IMR-90 (cell line): ENCODE data around the gene CXCL1. TPM values are rescaled to one million over a fixed set of nuclear protein-coding genes. Genes with fewer than 3 reads are reported as not detected.

ENCODE experiments used
- ATAC-seq: fragments of 200-7000 bp; cut with Tn5 transposase; 2 replicates; pipeline ENCODE4 v1.9.1; 2020; ENCODE audit warnings: low read depth, mild to moderate bottlenecking, moderate library complexity
- BruUV-seq: library from RNA; stranded (reverse); fragments of 400-500 nt; replicated peaks from 2 replicates; lab custom pipeline; 2021; lab: Mats Ljungman, UMichigan
- CTCF ChIA-PET: fragments of 300-600 bp; formaldehyde crosslinking; extraction: SDS; loops from one replicate; lab custom pipeline; 2021; ENCODE audit warnings: antibody characterized with exemption; lab: Yijun Ruan, JAX
- POLR2A ChIA-PET: fragments of 300-600 bp; sonication (Branson Sonifier 250); formaldehyde crosslinking; loops from one replicate; lab custom pipeline; 2022; ENCODE audit warnings: antibody characterized with exemption; ENCODE audit not compliant: unreplicated experiment; lab: Charles Lee
- DNase-seq: peaks from one replicate; pipeline ENCODE4 v3.0.0; 2013
- H2AFZ ChIP-seq: replicated peaks from 2 replicates; pipeline ENCODE3; 2013; ENCODE audit warnings: low read length, mild to moderate bottlenecking; ENCODE audit not compliant: poor library complexity
- H2AK5ac ChIP-seq: 2 replicates; pipeline ENCODE4 v1.6.1; 2013; ENCODE audit warnings: low read depth, low read length, inconsistent platforms
- H2AK9ac ChIP-seq: replicated peaks from 2 replicates; pipeline ENCODE3; 2013; ENCODE audit warnings: mild to moderate bottlenecking, low read depth, low read length, moderate library complexity; ENCODE audit not compliant: poor library complexity
- H2BK120ac ChIP-seq: 2 replicates; pipeline ENCODE4 v1.6.1; 2013; ENCODE audit warnings: low read depth, low read length, inconsistent platforms
- H2BK15ac ChIP-seq: 3 replicates; pipeline ENCODE4 v1.6.1; 2013; ENCODE audit warnings: low read depth, low read length, inconsistent platforms
- H2BK20ac ChIP-seq: 2 replicates; pipeline ENCODE4 v1.6.1; 2013; ENCODE audit warnings: low read depth, mild to moderate bottlenecking, inconsistent platforms, low read length, moderate library complexity
- H2BK5ac ChIP-seq: 2 replicates; pipeline ENCODE4 v1.6.1; 2013; ENCODE audit warnings: mild to moderate bottlenecking, low read depth, low read length, inconsistent platforms; ENCODE audit not compliant: poor library complexity, severe bottlenecking
- H3K14ac ChIP-seq: replicated peaks from 2 replicates; pipeline ENCODE4 v1.6.1; 2013; ENCODE audit warnings: low read depth, low read length, inconsistent platforms
- H3K18ac ChIP-seq: 2 replicates; pipeline ENCODE4 v1.6.1; 2013; ENCODE audit warnings: low read depth, low read length, control low read depth
- H3K23ac ChIP-seq: 2 replicates; pipeline ENCODE4 v1.6.1; 2013; ENCODE audit warnings: low read depth, low read length, inconsistent platforms
- H3K27ac ChIP-seq: 2 replicates; pipeline ENCODE4 v1.5.1; 2013; ENCODE audit warnings: mild to moderate bottlenecking, control low read depth, low read length; ENCODE audit not compliant: insufficient read depth
- H3K27me3 ChIP-seq: 2 replicates; pipeline ENCODE4 v1.6.1; 2013; ENCODE audit warnings: low read length; ENCODE audit not compliant: control insufficient read depth, insufficient read depth
- H3K36me3 ChIP-seq: 2 replicates; pipeline ENCODE4 v1.6.1; 2013; ENCODE audit warnings: low read length, mixed read lengths; ENCODE audit not compliant: control insufficient read depth, insufficient read depth
- H3K4ac ChIP-seq: 2 replicates; pipeline ENCODE4 v1.6.1; 2013; ENCODE audit warnings: low read depth, low read length, inconsistent platforms
- H3K4me1 ChIP-seq: 2 replicates; pipeline ENCODE4 v1.6.1; 2013; ENCODE audit warnings: low read length, mixed read lengths; ENCODE audit not compliant: control insufficient read depth, insufficient read depth
- H3K4me2 ChIP-seq: 2 replicates; pipeline ENCODE4 v1.6.1; 2013; ENCODE audit warnings: low read depth, mild to moderate bottlenecking, control low read depth, low read length, moderate library complexity
- H3K4me3 ChIP-seq: 2 replicates; pipeline ENCODE4 v1.5.1; 2013; ENCODE audit warnings: low read depth, mild to moderate bottlenecking, control low read depth, low read length, moderate library complexity; ENCODE audit not compliant: insufficient read depth
- H3K56ac ChIP-seq: 2 replicates; pipeline ENCODE4 v1.6.1; 2013; ENCODE audit warnings: low read length, inconsistent platforms; ENCODE audit not compliant: insufficient read depth; ENCODE audit errors: extremely low read depth
- H3K79me1 ChIP-seq, 2 experiments: 2 replicates each; pipeline ENCODE4 v1.6.1; 2013; ENCODE audit warnings: low read length in 2 of 2, inconsistent platforms in 1 of 2, low read depth in 1 of 2
- H3K9ac ChIP-seq: 2 replicates; pipeline ENCODE4 v1.6.1; 2013; ENCODE audit warnings: low read depth, low read length, control low read depth
- H3K9me1 ChIP-seq: 2 replicates; pipeline ENCODE4 v1.6.1; 2013; ENCODE audit warnings: low read length, inconsistent platforms; ENCODE audit not compliant: insufficient read depth
- H3K9me3 ChIP-seq: 2 replicates; pipeline ENCODE4 v1.6.1; 2013; ENCODE audit warnings: low read length; ENCODE audit not compliant: control insufficient read depth, insufficient read depth
- H4K20me1 ChIP-seq: 2 replicates; pipeline ENCODE4 v1.6.1; 2013; ENCODE audit warnings: low read length, inconsistent platforms; ENCODE audit not compliant: insufficient read depth
- H4K5ac ChIP-seq: 2 replicates; pipeline ENCODE4 v1.6.1; 2013; ENCODE audit warnings: mild to moderate bottlenecking, low read depth, low read length, control low read depth
- H4K8ac ChIP-seq, 2 experiments: 2 replicates each; pipeline ENCODE4 v1.6.1; 2013; ENCODE audit warnings: low read depth in 2 of 2, low read length in 2 of 2, control low read depth in 1 of 2, inconsistent platforms in 1 of 2
- H4K91ac ChIP-seq: 2 replicates; pipeline ENCODE4 v1.6.1; 2013; ENCODE audit warnings: low read depth, low read length, inconsistent platforms; ENCODE audit not compliant: insufficient read depth
- CEBPB ChIP-seq: IDR thresholded peaks from 2 replicates; pipeline ENCODE4 v1.6.1; 2012; ENCODE audit warnings: low read depth, low read length, improper control_type of control experiment
- CHD1 ChIP-seq: IDR thresholded peaks from 2 replicates; pipeline ENCODE4 v1.6.1; 2012; ENCODE audit warnings: low read depth, low read length, improper control_type of control experiment
- MAFK ChIP-seq: IDR thresholded peaks from 2 replicates; pipeline ENCODE4 v1.6.1; 2012; ENCODE audit warnings: low read depth, low read length, improper control_type of control experiment
- POLR2A ChIP-seq: IDR thresholded peaks from 2 replicates; pipeline ENCODE4 v1.6.1; 2012; ENCODE audit warnings: mild to moderate bottlenecking, low read depth, low read length
- RCOR1 ChIP-seq: IDR thresholded peaks from 2 replicates; pipeline ENCODE4 v1.6.1; 2012; ENCODE audit warnings: mild to moderate bottlenecking, low read length, improper control_type of control experiment; ENCODE audit not compliant: insufficient replicate concordance
- RFX5 ChIP-seq: IDR thresholded peaks from 2 replicates; pipeline ENCODE4 v1.8.0; 2012; ENCODE audit warnings: low read depth, mild to moderate bottlenecking, low read length, moderate library complexity
- WGBS, 2 experiments: methylation state at CpG; one replicate each; pipeline versions ENCODE4 v1.1.5 to v1.1.7; 2013; ENCODE audit warnings: missing lambda C conversion rate in 2 of 2; ENCODE audit not compliant: insufficient read length in 1 of 2; ENCODE audit errors: extremely low coverage in 2 of 2; 5-methylcytosine and 5-hydroxymethylcytosine counted together
- dilution Hi-C: fragments of 300-500 bp; cut with HindIII; formaldehyde crosslinking; loops from one replicate; pipeline ENCODE4 v1.14.3; 2018; ENCODE audit warnings: low sequenced_read_pairs; ENCODE audit not compliant: unreplicated experiment
- in situ Hi-C: fragments of 300-500 bp; cut with MboI; formaldehyde crosslinking; loops from 3 replicates; pipeline ENCODE4 v1.14.3; 2019; ENCODE audit warnings: low sequenced_read_pairs, inconsistent platforms, mixed read lengths
- intact Hi-C: fragments of 100-400 bp; cut with micrococcal nuclease; formaldehyde crosslinking; loops from 2 replicates; pipeline ENCODE4 v1.10.0; 2022
- polyA plus RNA-seq, 3 experiments: library from polyadenylated mRNA; depleted of rRNA; stranded (reverse); fragments of >200 nt; gene quantifications; 2 replicates each; pipeline ENCODE4 v1.2.3, GENCODE V29; 2012; ENCODE audit warnings: low replicate concordance in 1 of 3
- total RNA-seq: library from RNA; depleted of rRNA; stranded (reverse); fragments of >200 nt; gene quantifications from 2 replicates; pipeline ENCODE4 v1.2.3, GENCODE V29; 2012
- TF ChIP-seq, protein P1 (sequence below): fragments of 150-350 bp; IDR thresholded peaks from 2 replicates; pipeline ENCODE4 v1.6.1; 2017; ENCODE audit warnings: mild to moderate bottlenecking, antibody characterized with exemption, low read length, low read depth

Gene CXCL1
- total and polyA plus RNA-seq, 2 of the 4 experiments (the other 2 are of a cell fraction) = 2.0 TPM; not detected in 1

DNA sequence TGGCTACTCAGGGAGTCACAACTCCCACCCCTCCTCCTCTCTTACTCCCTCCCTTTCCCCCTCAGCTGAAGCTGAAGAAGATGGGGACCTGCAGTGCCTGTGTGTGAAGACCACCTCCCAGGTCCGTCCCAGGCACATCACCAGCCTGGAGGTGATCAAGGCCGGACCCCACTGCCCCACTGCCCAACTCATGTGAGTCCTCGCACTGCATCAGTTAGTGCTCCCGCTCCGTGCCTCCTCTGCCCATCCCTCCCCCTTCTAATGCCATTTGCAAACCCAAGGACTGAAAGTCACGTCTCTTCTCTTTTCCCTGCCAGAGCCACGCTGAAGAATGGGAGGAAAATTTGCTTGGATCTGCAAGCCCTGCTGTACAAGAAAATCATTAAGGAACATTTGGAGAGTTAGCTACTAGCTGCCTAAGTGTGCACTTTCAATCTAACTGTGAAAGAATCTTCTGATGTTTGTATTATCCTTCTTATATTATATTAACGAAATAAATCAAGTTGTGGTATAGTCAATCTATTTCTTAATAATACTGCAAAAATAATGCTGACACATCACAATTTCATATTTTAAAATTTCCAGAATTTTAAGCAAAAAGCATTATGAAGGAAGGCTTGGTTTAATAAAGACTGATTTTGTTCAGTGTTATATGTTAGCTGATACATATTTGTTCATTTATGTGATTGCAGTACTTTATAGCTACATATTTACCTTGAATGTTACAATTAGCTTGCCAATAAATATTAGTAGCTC, 15.3 kb upstream of the CXCL1 start:
- no CpG with 5 or more reads among the region's 8 CpGs for WGBS, 2 experiments
- H4K20me1 ChIP-seq = no peaks in the 10 kb centered on the region
- H2AFZ ChIP-seq = no peak overlapping the region
- H3K4me1 ChIP-seq = no peaks in the 10 kb centered on the region; the same call in 1 of the 2 replicates
- no peaks in the 10 kb centered on the region for H3K9me1 ChIP-seq
- no peak overlapping the region for H3K27ac ChIP-seq
- H3K4me3 ChIP-seq = no peak overlapping the region
- peak; percentile 99 for TF ChIP-seq MAFK
- TF ChIP-seq, protein P1, sequence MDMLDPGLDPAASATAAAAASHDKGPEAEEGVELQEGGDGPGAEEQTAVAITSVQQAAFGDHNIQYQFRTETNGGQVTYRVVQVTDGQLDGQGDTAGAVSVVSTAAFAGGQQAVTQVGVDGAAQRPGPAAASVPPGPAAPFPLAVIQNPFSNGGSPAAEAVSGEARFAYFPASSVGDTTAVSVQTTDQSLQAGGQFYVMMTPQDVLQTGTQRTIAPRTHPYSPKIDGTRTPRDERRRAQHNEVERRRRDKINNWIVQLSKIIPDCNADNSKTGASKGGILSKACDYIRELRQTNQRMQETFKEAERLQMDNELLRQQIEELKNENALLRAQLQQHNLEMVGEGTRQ = no peak
- no peak for TF ChIP-seq POLR2A
- no peak for TF ChIP-seq CEBPB
- TF ChIP-seq RFX5 = no peak
- no peak for TF ChIP-seq CHD1
- TF ChIP-seq RCOR1 = no peak
- no peak overlapping the region for H3K14ac ChIP-seq
- ChIA-PET CTCF (interaction anchor here (0.6 kb wide), 1 partner anchor 184 kb away, joined by 3 read pairs; no protein-coding TSS in a partner anchor), POLR2A (no interaction called here)
- dilution Hi-C loops (no loop called here), intact Hi-C loops (no loop called here), in situ Hi-C loops (no loop called here)
- no peak overlapping the region for H2BK5ac ChIP-seq
- peak overlapping the region; percentile 44; the same call in 1 of the 2 replicates for H3K4me2 ChIP-seq
- no peak overlapping the region for H3K4ac ChIP-seq
- no peaks in the 10 kb centered on the region for H3K36me3 ChIP-seq
- no peak overlapping the region for H3K18ac ChIP-seq
- no peak overlapping the region for H2BK120ac ChIP-seq
- no peak overlapping the region for H4K5ac ChIP-seq
- H3K9ac ChIP-seq = no peak overlapping the region
- H3K23ac ChIP-seq = no peak overlapping the region
- no peak overlapping the region for H3K56ac ChIP-seq
- H2BK20ac ChIP-seq = no peak overlapping the region
- no peak overlapping the region for H4K8ac ChIP-seq
- H4K91ac ChIP-seq = no peak overlapping the region
- no peak overlapping the region for H2AK9ac ChIP-seq
- peaks cover 27% of the 10 kb centered on the region for H3K27me3 ChIP-seq
- BruUV-seq = no TSS peak
- DNase-seq (no peak), ATAC-seq (no peak)
- no peaks in the 10 kb centered on the region for H3K79me1 ChIP-seq
- H2BK15ac ChIP-seq = no peak overlapping the region
- no peak overlapping the region for H2AK5ac ChIP-seq
- peaks cover 4% of the 10 kb centered on the region; the same call in 1 of the 2 replicates for H3K9me3 ChIP-seq
